H9 (cell line): ENCODE results near the gene CDH18. TPM values are rescaled to one million over a fixed set of nuclear protein-coding genes. Genes with fewer than 3 reads are reported as not detected.

Experiments used
- DNase-seq: peaks from one replicate; pipeline ENCODE4 v3.0.0-alpha.2; 2017
- H2AFZ ChIP-seq: one replicate; pipeline ENCODE4 v1.6.1; 2013; ENCODE audit warnings: mild to moderate bottlenecking, low read length, control low read depth, moderate library complexity
- H2AK5ac ChIP-seq: 2 replicates; pipeline ENCODE4 v1.6.1; 2013; ENCODE audit warnings: low read length, control low read depth, mixed read lengths; ENCODE audit not compliant: insufficient read length
- H2BK120ac ChIP-seq: one replicate; pipeline ENCODE4 v1.6.1; 2013; ENCODE audit warnings: low read depth, mild to moderate bottlenecking, low read length, control low read depth, inconsistent platforms; ENCODE audit not compliant: poor library complexity, severe bottlenecking
- H2BK12ac ChIP-seq: 2 replicates; pipeline ENCODE4 v1.6.1; 2013; ENCODE audit warnings: low read length, control low read depth, mixed read lengths, low read depth; ENCODE audit not compliant: insufficient read length
- H2BK15ac ChIP-seq: 2 replicates; pipeline ENCODE4 v1.6.1; 2013; ENCODE audit warnings: low read depth, low read length, control low read depth
- H2BK20ac ChIP-seq: one replicate; pipeline ENCODE4 v1.6.1; 2013; ENCODE audit warnings: low read depth, mild to moderate bottlenecking, low read length, control low read depth, inconsistent platforms; ENCODE audit not compliant: poor library complexity, severe bottlenecking
- H2BK5ac ChIP-seq: 2 replicates; pipeline ENCODE4 v1.6.1; 2013; ENCODE audit warnings: low read length, control low read depth, mixed read lengths; ENCODE audit not compliant: insufficient read length
- H3K14ac ChIP-seq: 2 replicates; pipeline ENCODE4 v1.6.1; 2013; ENCODE audit warnings: low read length, control low read depth; ENCODE audit not compliant: insufficient read depth
- H3K18ac ChIP-seq: 2 replicates; pipeline ENCODE4 v1.6.1; 2013; ENCODE audit warnings: low read depth, mild to moderate bottlenecking, mixed read lengths, low read length, control low read depth; ENCODE audit not compliant: insufficient read length
- H3K23ac ChIP-seq: 2 replicates; pipeline ENCODE4 v1.6.1; 2013; ENCODE audit warnings: low read length, control low read depth, mixed read lengths, low read depth; ENCODE audit not compliant: insufficient read length
- H3K23me2 ChIP-seq: 2 replicates; pipeline ENCODE4 v1.6.1; 2013; ENCODE audit warnings: low read depth, mild to moderate bottlenecking, mixed read lengths, low read length, control low read depth; ENCODE audit not compliant: insufficient read length, poor library complexity, severe bottlenecking
- H3K27ac ChIP-seq: 2 replicates; pipeline ENCODE4 v1.5.1; 2013; ENCODE audit warnings: low read length, control low read depth, mixed read lengths, low read depth; ENCODE audit not compliant: insufficient read length
- H3K27me3 ChIP-seq: 2 replicates; pipeline ENCODE4 v1.6.1; 2013; ENCODE audit warnings: low read length, control low read depth, inconsistent platforms; ENCODE audit not compliant: insufficient read depth
- H3K4ac ChIP-seq: 2 replicates; pipeline ENCODE4 v1.6.1; 2013; ENCODE audit warnings: low read depth, mild to moderate bottlenecking, control low read depth, inconsistent platforms, low read length, moderate library complexity
- H3K4me1 ChIP-seq: 2 replicates; pipeline ENCODE4 v1.6.1; 2013; ENCODE audit warnings: low read length, control low read depth, inconsistent platforms; ENCODE audit not compliant: insufficient read depth
- H3K4me2 ChIP-seq: 2 replicates; pipeline ENCODE4 v1.6.1; 2013; ENCODE audit warnings: low read length, control low read depth, mixed read lengths; ENCODE audit not compliant: insufficient read length, insufficient read depth
- H3K56ac ChIP-seq: 2 replicates; pipeline ENCODE4 v1.6.1; 2013; ENCODE audit warnings: low read depth, mild to moderate bottlenecking, mixed read lengths, low read length, control low read depth; ENCODE audit not compliant: insufficient read length
- H3K79me1 ChIP-seq: 2 replicates; pipeline ENCODE4 v1.6.1; 2013; ENCODE audit warnings: low read depth, mild to moderate bottlenecking, moderate library complexity, low read length, control low read depth, inconsistent platforms; ENCODE audit not compliant: insufficient read depth, poor library complexity, severe bottlenecking
- H3K79me2 ChIP-seq: 2 replicates; pipeline ENCODE4 v1.6.1; 2013; ENCODE audit warnings: low read length, control low read depth, inconsistent platforms; ENCODE audit not compliant: insufficient read depth
- H3K9ac ChIP-seq: 2 replicates; pipeline ENCODE4 v1.6.1; 2013; ENCODE audit warnings: low read length, control low read depth, mixed read lengths; ENCODE audit not compliant: insufficient read length; ENCODE audit errors: extremely low read depth
- H3K9me3 ChIP-seq: one replicate; pipeline ENCODE4 v1.6.1; 2013; ENCODE audit warnings: low read depth, low read length, inconsistent platforms; ENCODE audit not compliant: control insufficient read depth
- H3T11ph ChIP-seq: one replicate; pipeline ENCODE4 v1.6.1; 2013; ENCODE audit warnings: mild to moderate bottlenecking, low read length, control low read depth, inconsistent platforms
- H4K20me1 ChIP-seq: one replicate; pipeline ENCODE4 v1.6.1; 2013; ENCODE audit not compliant: control insufficient read depth, insufficient read length, insufficient read depth
- H4K5ac ChIP-seq: 2 replicates; pipeline ENCODE4 v1.6.1; 2013; ENCODE audit warnings: low read depth, mild to moderate bottlenecking, mixed read lengths, low read length, control low read depth; ENCODE audit not compliant: insufficient read length
- H4K8ac ChIP-seq: replicated peaks from 2 replicates; pipeline ENCODE4 v1.6.1; 2013; ENCODE audit warnings: low read length, control low read depth, mixed read lengths, low read depth; ENCODE audit not compliant: insufficient read length
- H4K91ac ChIP-seq: 2 replicates; pipeline ENCODE4 v1.6.1; 2013; ENCODE audit warnings: low read depth, mild to moderate bottlenecking, moderate library complexity, mixed read lengths, low read length, control low read depth; ENCODE audit not compliant: insufficient read length
- H3K27ac Mint-ChIP-seq, 3 experiments: 2 replicates in 2 of 3; 3 replicates in 1 of 3; pipeline ENCODE4 v1.8.0; 2020 to 2021; ENCODE audit warnings: mixed read lengths in 3 of 3, mild to moderate bottlenecking in 1 of 3, moderate library complexity in 1 of 3
- H3K27me3 Mint-ChIP-seq: 2 replicates; pipeline ENCODE4 v1.8.0; 2021; ENCODE audit warnings: low read depth, mild to moderate bottlenecking, moderate library complexity, mixed read lengths
- H3K36me3 Mint-ChIP-seq, 3 experiments: 2 replicates in 2 of 3; 3 replicates in 1 of 3; pipeline ENCODE4 v1.8.0; 2020 to 2021; ENCODE audit warnings: low read depth in 3 of 3, mixed read lengths in 3 of 3; ENCODE audit not compliant: insufficient read depth in 1 of 3
- H3K4me1 Mint-ChIP-seq, 2 experiments: 2 replicates each; pipeline ENCODE4 v1.8.0; 2020; ENCODE audit warnings: mixed read lengths in 2 of 2
- H3K4me3 Mint-ChIP-seq, 2 experiments: 2 replicates in 1 of 2; 3 replicates in 1 of 2; pipeline ENCODE4 v1.8.0; 2020 to 2021; ENCODE audit warnings: mild to moderate bottlenecking in 2 of 2, mixed read lengths in 2 of 2, moderate library complexity in 1 of 2
- H3K9me3 Mint-ChIP-seq, 2 experiments: 2 replicates in 1 of 2; 3 replicates in 1 of 2; pipeline ENCODE4 v1.8.0; 2020; ENCODE audit warnings: mild to moderate bottlenecking in 2 of 2, mixed read lengths in 2 of 2, moderate library complexity in 1 of 2
- WGBS: extraction: QIAGEN DNeasy Blood & Tissue Kit; methylation state at CpG from one replicate; pipeline ENCODE4 v1.1.7; 2013; ENCODE audit warnings: missing lambda C conversion rate, low lambda C conversion rate, mixed read lengths; ENCODE audit not compliant: insufficient read length; ENCODE audit errors: extremely low coverage; 5-methylcytosine and 5-hydroxymethylcytosine counted together
- total RNA-seq: library from RNA; stranded (reverse); gene quantifications from 2 replicates; pipeline ENCODE4 v1.2.1, GENCODE V29; 2021
- TF ChIP-seq, protein P1 (sequence below): fragments of 200-600 bp; sonication (generic); conservative IDR thresholded peaks from 3 replicates; pipeline ENCODE4 v1.8.0; 2021; ENCODE audit warnings: antibody characterized with exemption, mild to moderate bottlenecking

CDH18 gene
- total RNA-seq, 1 experiment from 2014 or later, result not detected

DNA sequence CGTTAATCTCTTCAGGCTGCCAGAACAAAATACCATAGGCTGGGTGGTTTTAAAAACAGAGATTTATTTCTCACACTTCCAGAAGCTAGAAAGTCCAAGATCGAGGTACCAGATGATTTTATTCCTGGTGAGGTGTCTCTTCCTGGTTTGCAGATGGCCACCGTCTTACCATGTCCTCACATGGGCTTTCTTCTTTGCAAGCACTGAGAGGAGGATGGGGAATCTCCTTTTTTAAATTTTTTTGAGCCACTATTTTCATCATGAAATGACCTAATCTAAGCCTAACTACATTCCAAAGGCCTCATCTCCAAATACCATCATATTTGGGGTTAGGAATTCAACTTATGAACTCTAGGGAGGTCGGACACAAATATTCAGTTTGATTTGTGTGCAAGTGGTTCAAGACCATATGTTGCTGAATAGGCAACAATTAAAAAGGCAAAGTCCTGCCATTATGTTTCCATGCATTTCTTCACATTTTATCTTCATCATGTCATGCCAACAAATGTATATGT is 371.2 kb downstream of the CDH18 start:
- DNase-seq, result no peak
- Mint-ChIP-seq H3K4me1 (no peaks in the 10 kb centered on the region), H3K9me3 (no peaks in the 10 kb centered on the region), H3K4me3 (no peak overlapping the region), H3K36me3 (no peaks in the 10 kb centered on the region), H3K27me3 (no peaks in the 10 kb centered on the region), H3K27ac (no peak overlapping the region; a peak in 1 of 7 replicates)
- H3K23me2 ChIP-seq, result no peaks in the 10 kb centered on the region
- no CpG with 5 or more reads among the region's 4 CpGs for WGBS
- H3K27me3 ChIP-seq, result no peaks in the 10 kb centered on the region
- H2BK20ac ChIP-seq, result no peak overlapping the region
- H4K91ac ChIP-seq, result no peak overlapping the region
- no peak overlapping the region for H3K18ac ChIP-seq
- no peak overlapping the region for H3K4me2 ChIP-seq
- no peak overlapping the region for H2BK15ac ChIP-seq
- H3K14ac ChIP-seq, result no peak overlapping the region
- H3K79me1 ChIP-seq, result no peaks in the 10 kb centered on the region
- no peak overlapping the region for H3K4ac ChIP-seq
- H2BK12ac ChIP-seq, result no peak overlapping the region
- H2AFZ ChIP-seq, result no peak overlapping the region
- H3K4me1 ChIP-seq, result no peaks in the 10 kb centered on the region
- no peak overlapping the region for H4K5ac ChIP-seq
- no peak overlapping the region for H2AK5ac ChIP-seq
- TF ChIP-seq, protein P1, sequence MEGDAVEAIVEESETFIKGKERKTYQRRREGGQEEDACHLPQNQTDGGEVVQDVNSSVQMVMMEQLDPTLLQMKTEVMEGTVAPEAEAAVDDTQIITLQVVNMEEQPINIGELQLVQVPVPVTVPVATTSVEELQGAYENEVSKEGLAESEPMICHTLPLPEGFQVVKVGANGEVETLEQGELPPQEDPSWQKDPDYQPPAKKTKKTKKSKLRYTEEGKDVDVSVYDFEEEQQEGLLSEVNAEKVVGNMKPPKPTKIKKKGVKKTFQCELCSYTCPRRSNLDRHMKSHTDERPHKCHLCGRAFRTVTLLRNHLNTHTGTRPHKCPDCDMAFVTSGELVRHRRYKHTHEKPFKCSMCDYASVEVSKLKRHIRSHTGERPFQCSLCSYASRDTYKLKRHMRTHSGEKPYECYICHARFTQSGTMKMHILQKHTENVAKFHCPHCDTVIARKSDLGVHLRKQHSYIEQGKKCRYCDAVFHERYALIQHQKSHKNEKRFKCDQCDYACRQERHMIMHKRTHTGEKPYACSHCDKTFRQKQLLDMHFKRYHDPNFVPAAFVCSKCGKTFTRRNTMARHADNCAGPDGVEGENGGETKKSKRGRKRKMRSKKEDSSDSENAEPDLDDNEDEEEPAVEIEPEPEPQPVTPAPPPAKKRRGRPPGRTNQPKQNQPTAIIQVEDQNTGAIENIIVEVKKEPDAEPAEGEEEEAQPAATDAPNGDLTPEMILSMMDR, result no peak
- no peak overlapping the region for H3K56ac ChIP-seq
- no peak overlapping the region for H4K8ac ChIP-seq
- no peak overlapping the region for H3T11ph ChIP-seq
- no peak overlapping the region for H3K27ac ChIP-seq
- H3K79me2 ChIP-seq, result no peaks in the 10 kb centered on the region
- H3K9ac ChIP-seq, result no peak overlapping the region
- H2BK5ac ChIP-seq, result no peak overlapping the region
- no peaks in the 10 kb centered on the region for H4K20me1 ChIP-seq
- H3K23ac ChIP-seq, result no peak overlapping the region
- no peak overlapping the region for H2BK120ac ChIP-seq
- no peaks in the 10 kb centered on the region for H3K9me3 ChIP-seq
